ENCODE data around the gene RRP15.
"Not testable (repeated sequence)": the region's sequence is repeated elsewhere in the genome, so short reads cannot be mapped to it uniquely, and the experiment has no call there.

The RRP15 gene

GRCh38 chr1:218296162-218296561 is 11.1 kb downstream of the RRP15 start:
- in situ Hi-C loops (cut with MboI; ENCODE audit: low sequenced_read_pairs), result no loop called here

- in situ Hi-C loops (cut with MboI; ENCODE audit: low sequenced_read_pairs), result no loop called here
Observed at GRCh38 chr1:218297461-218297860, 12.4 kb downstream of the RRP15 start.

GRCh38 chr1:218297867-218298266 is 12.8 kb downstream of the RRP15 start:
- in situ Hi-C loops (cut with MboI; ENCODE audit: low sequenced_read_pairs), result no loop called here

GRCh38 chr1:218298398-218298797 is 13.3 kb downstream of the RRP15 start:
- in situ Hi-C loops (cut with MboI; ENCODE audit: low sequenced_read_pairs), result no loop called here

- in situ Hi-C loops (cut with MboI; ENCODE audit: low sequenced_read_pairs), result no loop called here
Observed at GRCh38 chr1:218299416-218299815, 14.3 kb downstream of the RRP15 start.

GRCh38 chr1:218301217-218301616 is 16.1 kb downstream of the RRP15 start:
- in situ Hi-C loops (cut with MboI; ENCODE audit: low sequenced_read_pairs), result no loop called here

GRCh38 chr1:218302155-218302554 is 17.1 kb downstream of the RRP15 start:
- in situ Hi-C loops (cut with MboI; ENCODE audit: low sequenced_read_pairs), result no loop called here

- in situ Hi-C loops (cut with MboI; ENCODE audit: low sequenced_read_pairs), result no loop called here
Observed at GRCh38 chr1:218303176-218303879, 18.2 kb downstream of the RRP15 start.

GRCh38 chr1:218304281-218305039 is 19.4 kb downstream of the RRP15 start:
- in situ Hi-C loops (cut with MboI; ENCODE audit: low sequenced_read_pairs), result no loop called here

GRCh38 chr1:218305472-218306064 is 20.5 kb downstream of the RRP15 start:
- in situ Hi-C loops (cut with MboI; ENCODE audit: low sequenced_read_pairs), result no loop called here

- in situ Hi-C loops (cut with MboI; ENCODE audit: low sequenced_read_pairs), result no loop called here
Observed at GRCh38 chr1:218312509-218312908, 27.4 kb downstream of the RRP15 start.

- in situ Hi-C loops (cut with MboI; ENCODE audit: low sequenced_read_pairs), result no loop called here
Observed at GRCh38 chr1:218314316-218314715, 29.2 kb downstream of the RRP15 start.

GRCh38 chr1:218315638-218316037 is 30.5 kb downstream of the RRP15 start:
- in situ Hi-C loops (cut with MboI; ENCODE audit: low sequenced_read_pairs), result no loop called here

GRCh38 chr1:218317061-218317460 is 32.0 kb downstream of the RRP15 start:
- in situ Hi-C loops (cut with MboI; ENCODE audit: low sequenced_read_pairs), result no loop called here

GRCh38 chr1:218320182-218320581 is 35.1 kb downstream of the RRP15 start:
- in situ Hi-C loops (cut with MboI; ENCODE audit: low sequenced_read_pairs), result not testable (repeated sequence)

GRCh38 chr1:218322762-218323161 is 37.7 kb downstream of the RRP15 start:
- in situ Hi-C loops (cut with MboI; ENCODE audit: low sequenced_read_pairs), result no loop called here

GRCh38 chr1:218323568-218324225 is 38.6 kb downstream of the RRP15 start:
- in situ Hi-C loops (cut with MboI; ENCODE audit: low sequenced_read_pairs), result no loop called here

GRCh38 chr1:218324226-218324580 is 39.1 kb downstream of the RRP15 start:
- in situ Hi-C loops (cut with MboI; ENCODE audit: low sequenced_read_pairs), result no loop called here

GRCh38 chr1:218328769-218329168 is 43.7 kb downstream of the RRP15 start:
- in situ Hi-C loops (cut with MboI; ENCODE audit: low sequenced_read_pairs), result loop anchor here (25.0 kb wide), 2 partner anchors 184 to 1334 kb away; no protein-coding TSS in a partner anchor

GRCh38 chr1:218330043-218330623 is 45.0 kb downstream of the RRP15 start:
- in situ Hi-C loops (cut with MboI; ENCODE audit: low sequenced_read_pairs), result loop anchor here (25.0 kb wide), 2 partner anchors 182 to 1332 kb away; no protein-coding TSS in a partner anchor

GRCh38 chr1:218332416-218332815 is 47.3 kb downstream of the RRP15 start:
- in situ Hi-C loops (cut with MboI; ENCODE audit: low sequenced_read_pairs), result loop anchor here (25.0 kb wide), 2 partner anchors 180 to 1330 kb away; no protein-coding TSS in a partner anchor

Data from HL-60/S4 (cell line).